Natural killer cell (primary cell): ENCODE data around the gene CEP104. TPM values are rescaled to one million over a fixed set of nuclear protein-coding genes. Genes with fewer than 3 reads are reported as not detected.

Experiments used
- ATAC-seq, 3 donors: fragments of 150-1000 bp in 2 of 3; fragments of 200-7000 bp in 1 of 3; cut with Tn5 transposase; 1 replicate in 1 of 3; 2 replicates in 2 of 3; pipeline ENCODE4 v1.10.0; 2021; ENCODE audit warnings: mild to moderate bottlenecking in 2 of 3, moderate library complexity in 2 of 3
- DNase-seq, 2 donors: peaks; one replicate each; pipeline versions ENCODE4 v3.0.0 to v3.0.0-alpha.2; 2013 to 2021; ENCODE audit warnings: mixed read lengths in 1 of 2
- H3K27ac ChIP-seq: one replicate; pipeline ENCODE4 v1.5.1; 2013; ENCODE audit warnings: mild to moderate bottlenecking, low read length
- H3K27me3 ChIP-seq: one replicate; pipeline ENCODE4 v1.6.1; 2013; ENCODE audit warnings: low read length; ENCODE audit not compliant: control insufficient read depth, insufficient read depth
- H3K36me3 ChIP-seq: one replicate; pipeline ENCODE4 v1.6.1; 2013; ENCODE audit warnings: low read length; ENCODE audit not compliant: control insufficient read depth, insufficient read depth
- H3K4me1 ChIP-seq: one replicate; pipeline ENCODE4 v1.6.1; 2013; ENCODE audit warnings: low read length; ENCODE audit not compliant: control insufficient read depth, insufficient read depth
- H3K4me3 ChIP-seq: one replicate; pipeline ENCODE4 v1.5.1; 2013; ENCODE audit warnings: low read length
- H3K9me3 ChIP-seq: one replicate; pipeline ENCODE4 v1.6.1; 2013; ENCODE audit warnings: low read length; ENCODE audit not compliant: control insufficient read depth, insufficient read depth
- H3K27ac Mint-ChIP-seq, 2 donors: one replicate each; pipeline ENCODE4 v1.8.0; 2022; ENCODE audit warnings: mild to moderate bottlenecking in 2 of 2, mixed read lengths in 2 of 2, moderate library complexity in 1 of 2
- H3K27me3 Mint-ChIP-seq, 2 donors: one replicate each; pipeline ENCODE4 v1.8.0; 2022; ENCODE audit warnings: low read depth in 2 of 2, mixed read lengths in 2 of 2
- H3K36me3 Mint-ChIP-seq: one replicate; pipeline ENCODE4 v1.8.0; 2022; ENCODE audit warnings: mixed read lengths
- H3K4me1 Mint-ChIP-seq, 2 donors: one replicate each; pipeline ENCODE4 v1.8.0; 2022; ENCODE audit warnings: mixed read lengths in 2 of 2
- H3K4me3 Mint-ChIP-seq: one replicate; pipeline ENCODE4 v1.8.0; 2022; ENCODE audit warnings: mild to moderate bottlenecking, moderate library complexity, mixed read lengths
- H3K9me3 Mint-ChIP-seq, 2 donors: one replicate each; pipeline ENCODE4 v1.8.0; 2022; ENCODE audit warnings: mixed read lengths in 2 of 2
- WGBS: methylation state at CpG from one replicate; pipeline ENCODE4 v1.1.7; 2013; ENCODE audit warnings: missing lambda C conversion rate; ENCODE audit not compliant: insufficient coverage; 5-methylcytosine and 5-hydroxymethylcytosine counted together
- intact Hi-C: fragments of 100-400 bp; cut with micrococcal nuclease; formaldehyde crosslinking; loops from one replicate; pipeline ENCODE4 v1.14.2; 2022
- total RNA-seq, 4 donors: library from RNA; stranded (reverse); fragments of 120-200 nt in 1 of 4; gene quantifications; one replicate each; pipeline versions ENCODE4 v1.2.3 to v1.2.4, GENCODE V29; 2013 to 2022
- TF ChIP-seq, protein P1 (sequence below): fragments of 200-600 bp; IDR thresholded peaks from one replicate; pipeline ENCODE4 v1.8.0; 2022; ENCODE audit warnings: antibody characterized with exemption

The CEP104 gene
- total RNA-seq, 3 donors from 2014 or later (not counting 1 experiment from before 2014, with no cell fraction given), result 37.1 to 60.2 (median 51.8) TPM

- Histone ChIP-seq H3K27ac (no peak overlapping the region), H3K4me3 (no peak overlapping the region), H3K4me1 (no peaks in the 10 kb centered on the region), H3K27me3 (no peaks in the 10 kb centered on the region), H3K9me3 (no peaks in the 10 kb centered on the region), H3K36me3 (peaks cover 27% of the 10 kb centered on the region)
- no peak for DNase-seq
- no peak overlapping the region for H3K27ac Mint-ChIP-seq
- no peaks in the 10 kb centered on the region for H3K27me3 Mint-ChIP-seq
- ATAC-seq, result no peak
- WGBS, result 92% methylated on average over 38 of the region's 38 CpGs
- no peaks in the 10 kb centered on the region for H3K36me3 Mint-ChIP-seq
- H3K9me3 Mint-ChIP-seq, result no peaks in the 10 kb centered on the region
- H3K4me1 Mint-ChIP-seq, result no peaks in the 10 kb centered on the region
- no peak overlapping the region for H3K4me3 Mint-ChIP-seq
- TF ChIP-seq, protein P1, sequence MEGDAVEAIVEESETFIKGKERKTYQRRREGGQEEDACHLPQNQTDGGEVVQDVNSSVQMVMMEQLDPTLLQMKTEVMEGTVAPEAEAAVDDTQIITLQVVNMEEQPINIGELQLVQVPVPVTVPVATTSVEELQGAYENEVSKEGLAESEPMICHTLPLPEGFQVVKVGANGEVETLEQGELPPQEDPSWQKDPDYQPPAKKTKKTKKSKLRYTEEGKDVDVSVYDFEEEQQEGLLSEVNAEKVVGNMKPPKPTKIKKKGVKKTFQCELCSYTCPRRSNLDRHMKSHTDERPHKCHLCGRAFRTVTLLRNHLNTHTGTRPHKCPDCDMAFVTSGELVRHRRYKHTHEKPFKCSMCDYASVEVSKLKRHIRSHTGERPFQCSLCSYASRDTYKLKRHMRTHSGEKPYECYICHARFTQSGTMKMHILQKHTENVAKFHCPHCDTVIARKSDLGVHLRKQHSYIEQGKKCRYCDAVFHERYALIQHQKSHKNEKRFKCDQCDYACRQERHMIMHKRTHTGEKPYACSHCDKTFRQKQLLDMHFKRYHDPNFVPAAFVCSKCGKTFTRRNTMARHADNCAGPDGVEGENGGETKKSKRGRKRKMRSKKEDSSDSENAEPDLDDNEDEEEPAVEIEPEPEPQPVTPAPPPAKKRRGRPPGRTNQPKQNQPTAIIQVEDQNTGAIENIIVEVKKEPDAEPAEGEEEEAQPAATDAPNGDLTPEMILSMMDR, result no peak
- intact Hi-C loops, result no loop called here
These were observed 40.5 kb downstream of the CEP104 start for GRCh38 chr1:3816331-3817137.

DNA sequence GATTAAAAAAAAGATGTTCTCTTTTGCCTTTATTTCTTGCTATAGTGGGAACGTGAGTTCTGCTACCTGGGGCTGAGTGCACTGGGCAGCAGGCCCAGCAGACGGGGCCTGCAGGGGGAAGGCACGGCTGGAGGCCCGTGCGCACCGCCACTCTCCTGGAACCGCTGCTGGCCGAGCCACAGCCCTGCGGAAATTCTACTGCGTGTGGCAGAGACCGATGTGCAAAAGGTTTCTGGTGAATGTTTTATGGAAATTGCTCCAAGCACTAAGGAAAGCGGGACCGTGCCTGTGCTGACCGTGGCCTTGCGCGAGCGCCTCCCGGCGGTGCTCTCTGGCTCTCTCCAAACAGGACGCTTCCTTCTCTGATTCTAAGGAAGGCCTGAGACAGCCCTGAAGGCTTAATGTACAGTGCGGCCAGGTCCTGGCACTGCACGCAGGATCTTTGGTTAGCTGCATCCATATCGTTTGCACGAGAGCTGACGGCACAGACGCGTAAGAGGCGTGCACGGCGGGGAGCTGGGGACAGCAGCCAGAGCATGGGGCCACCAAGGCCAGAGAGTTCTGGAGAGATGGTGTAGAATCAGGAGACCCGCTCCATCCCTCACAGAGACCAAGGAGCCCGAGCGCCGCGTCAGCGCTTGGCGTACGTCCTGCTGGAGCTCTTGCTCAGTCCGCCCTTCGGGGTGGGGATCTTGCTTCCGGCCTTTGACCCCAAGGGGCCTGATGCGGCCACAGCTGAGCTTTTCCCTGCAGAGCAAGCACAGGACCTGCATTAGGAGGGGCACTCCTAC is 42.0 kb downstream of the CEP104 start:
- no peak overlapping the region for H3K27ac ChIP-seq
- H3K9me3 Mint-ChIP-seq, result no peaks in the 10 kb centered on the region
- WGBS, result 95% methylated on average over 42 of the region's 42 CpGs
- TF ChIP-seq, protein P1, result no peak
- H3K4me1 ChIP-seq, result peaks cover 9% of the 10 kb centered on the region
- no peak for DNase-seq
- ATAC-seq, result no peak
- H3K9me3 ChIP-seq, result no peaks in the 10 kb centered on the region
- H3K4me3 Mint-ChIP-seq, result no peak overlapping the region
- no peaks in the 10 kb centered on the region for H3K36me3 Mint-ChIP-seq
- no peaks in the 10 kb centered on the region for H3K27me3 Mint-ChIP-seq
- peaks cover 18% of the 10 kb centered on the region for H3K36me3 ChIP-seq
- H3K4me3 ChIP-seq, result no peak overlapping the region
- no peaks in the 10 kb centered on the region for H3K27me3 ChIP-seq
- intact Hi-C loops, result no loop called here
- peaks cover 4% of the 10 kb centered on the region in 2 donors for H3K4me1 Mint-ChIP-seq
- no peak overlapping the region for H3K27ac Mint-ChIP-seq

- Histone ChIP-seq H3K4me3 (no peak overlapping the region), H3K27ac (no peak overlapping the region), H3K27me3 (no peaks in the 10 kb centered on the region), H3K9me3 (no peaks in the 10 kb centered on the region), H3K36me3 (peaks cover 18% of the 10 kb centered on the region), H3K4me1 (peaks cover 17% of the 10 kb centered on the region)
- TF ChIP-seq, protein P1, result no peak
- no peak overlapping the region for H3K27ac Mint-ChIP-seq
- ATAC-seq (no peak), DNase-seq (no peak)
- no peaks in the 10 kb centered on the region for H3K27me3 Mint-ChIP-seq
- 95% methylated on average over 2 of the region's 2 CpGs for WGBS
- intact Hi-C loops, result no loop called here
- no peaks in the 10 kb centered on the region for H3K36me3 Mint-ChIP-seq
- H3K9me3 Mint-ChIP-seq, result no peaks in the 10 kb centered on the region
- H3K4me3 Mint-ChIP-seq, result no peak overlapping the region
- peaks cover 6 to 7% of the 10 kb centered on the region in 2 donors for H3K4me1 Mint-ChIP-seq
These were observed 42.9 kb downstream of the CEP104 start for GRCh38 chr1:3814065-3814464.
